ENCODE results near the gene DYSF. TPM values are rescaled to one million over a fixed set of nuclear protein-coding genes. Genes with fewer than 3 reads are reported as not detected.

DYSF gene
- total RNA-seq, 1 donor from 2014 or later = 37.7 TPM

DNA sequence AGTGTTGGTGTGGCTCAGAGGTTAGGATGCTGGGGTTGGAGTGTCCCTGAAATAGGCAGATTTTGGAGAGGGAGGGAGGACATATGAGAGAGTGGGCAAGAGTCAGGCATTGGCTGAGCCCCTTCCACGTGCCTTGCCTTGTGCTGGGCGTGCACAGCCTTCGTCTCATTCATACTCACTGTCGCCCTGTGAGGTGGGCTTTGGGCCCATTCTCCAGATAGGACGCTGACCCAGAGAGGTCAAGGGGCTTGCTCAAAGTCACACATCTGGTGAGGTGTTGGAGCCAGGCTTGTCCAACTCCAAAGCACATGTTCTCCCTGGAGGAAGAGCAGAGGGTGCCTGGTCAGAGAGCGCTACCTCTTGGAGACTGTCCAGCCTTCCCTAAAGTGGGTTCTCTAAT is 166.8 kb downstream of the DYSF start:
- H3K4me3 ChIP-seq = no peak overlapping the region
- DNase-seq = no peak
- H3K27ac ChIP-seq = no peak overlapping the region
- H3K4me1 ChIP-seq = peaks cover 10% of the 10 kb centered on the region
- H3K36me3 ChIP-seq = no peaks in the 10 kb centered on the region
- intact Hi-C loops (cut with DNase I) = no loop called here
- H3K27me3 ChIP-seq = no peaks in the 10 kb centered on the region
- no peaks in the 10 kb centered on the region for H3K9me3 ChIP-seq
- ATAC-seq = no peak
- TF ChIP-seq CTCF (IDR thresholded peaks at IDR 0.05) = no peak

DNA sequence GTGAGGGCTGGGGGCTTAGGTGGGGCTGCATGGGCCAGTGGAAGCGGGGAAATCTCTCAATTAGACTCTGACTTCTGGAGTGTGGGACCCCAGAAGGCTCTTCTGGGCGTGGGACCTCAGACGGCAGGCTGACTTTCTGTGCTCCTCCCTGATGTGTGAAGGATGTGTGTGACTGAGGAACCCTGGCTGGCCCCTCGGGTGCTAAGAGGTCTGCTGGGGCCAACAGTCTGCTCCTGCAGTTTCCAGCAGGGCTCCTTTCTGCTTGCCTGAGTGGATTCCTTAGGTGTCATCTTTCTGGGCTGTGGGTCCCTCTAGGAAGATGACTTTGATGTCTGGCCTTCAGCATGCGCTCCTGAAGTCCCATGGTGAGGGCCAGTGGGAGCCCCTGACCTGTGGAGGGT is 167.5 kb downstream of the DYSF start:
- DNase-seq = no peak
- ATAC-seq = no peak
- Histone ChIP-seq H3K4me1 (peaks cover 3% of the 10 kb centered on the region), H3K4me3 (no peak overlapping the region), H3K36me3 (no peaks in the 10 kb centered on the region), H3K27me3 (no peaks in the 10 kb centered on the region), H3K27ac (no peak overlapping the region), H3K9me3 (no peaks in the 10 kb centered on the region)
- TF ChIP-seq CTCF (IDR thresholded peaks at IDR 0.05) = no peak
- intact Hi-C loops (cut with DNase I) = no loop called here

- H3K27ac ChIP-seq = no peak overlapping the region
- intact Hi-C loops (cut with DNase I) = no loop called here
- ATAC-seq = no peak
Measured at GRCh38 chr2:71629273-71629672, 175.9 kb downstream of the DYSF start.

GRCh38 chr2:71629771-71630453 is 176.6 kb downstream of the DYSF start:
- intact Hi-C loops (cut with DNase I) = no loop called here
- no peaks in the 10 kb centered on the region for H3K27me3 ChIP-seq
- H3K4me3 ChIP-seq = no peak overlapping the region
- no peaks in the 10 kb centered on the region for H3K9me3 ChIP-seq
- DNase-seq (no peak), ATAC-seq (peak; percentile 22)
- TF ChIP-seq CTCF (IDR thresholded peaks at IDR 0.05) = no peak
- no peaks in the 10 kb centered on the region for H3K36me3 ChIP-seq
- peak overlapping the region; percentile 31 for H3K27ac ChIP-seq
- peaks cover 6% of the 10 kb centered on the region for H3K4me1 ChIP-seq

More at GRCh38 chr2:71629273-71629672, 175.9 kb downstream of the DYSF start:
- Histone ChIP-seq H3K36me3 (no peaks in the 10 kb centered on the region), H3K27me3 (no peaks in the 10 kb centered on the region), H3K4me1 (peaks cover 6% of the 10 kb centered on the region), H3K9me3 (no peaks in the 10 kb centered on the region), H3K4me3 (no peak overlapping the region)
- TF ChIP-seq CTCF (IDR thresholded peaks at IDR 0.05) = no peak
- DNase-seq = no peak

DNA sequence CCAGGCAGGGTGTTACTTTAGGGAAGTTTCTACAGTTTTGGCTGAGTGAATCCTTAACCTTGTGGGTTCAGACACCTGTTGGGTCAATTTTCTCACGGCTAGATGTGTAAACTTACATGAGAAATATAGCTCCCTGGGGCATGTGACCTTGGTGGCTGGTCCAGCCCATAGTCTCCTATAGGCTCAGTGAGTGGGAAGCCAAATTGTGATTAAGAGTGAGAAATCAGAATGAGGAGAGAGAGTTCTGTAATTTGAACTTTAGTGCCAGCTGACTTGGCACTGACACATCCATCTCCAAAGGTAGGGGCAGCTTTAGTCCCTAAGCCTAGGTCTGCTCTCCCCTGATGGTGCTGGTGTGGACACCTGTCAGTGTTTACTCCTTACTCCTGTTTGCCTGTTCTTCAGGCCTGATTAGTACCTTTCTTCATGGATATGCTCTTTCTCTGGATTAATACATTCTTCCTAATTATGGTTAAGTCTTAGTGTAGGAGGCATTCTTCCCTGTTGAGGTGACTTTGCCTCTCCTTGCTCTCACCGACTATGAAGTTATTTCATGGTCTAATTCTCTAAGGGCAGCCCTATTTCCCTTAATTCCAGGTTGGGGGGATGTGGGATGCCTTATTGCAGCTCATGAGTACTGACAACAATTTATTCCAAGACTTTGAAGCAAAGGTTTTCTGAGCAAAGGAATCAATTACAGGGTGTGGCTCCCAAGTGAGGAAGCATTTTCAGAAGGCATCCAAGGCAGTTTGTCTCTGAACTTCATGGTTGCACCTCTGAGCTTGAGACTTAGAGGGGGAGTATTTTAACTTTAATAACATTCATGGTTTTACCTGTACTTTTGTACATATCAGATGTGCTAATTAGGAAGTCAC is 177.3 kb downstream of the DYSF start:
- TF ChIP-seq CTCF (IDR thresholded peaks at IDR 0.05) = no peak
- H3K4me1 ChIP-seq = peaks cover 6% of the 10 kb centered on the region
- H3K27me3 ChIP-seq = no peaks in the 10 kb centered on the region
- DNase-seq (no peak), ATAC-seq (no peak)
- peak overlapping the region; percentile 31 for H3K27ac ChIP-seq
- intact Hi-C loops (cut with DNase I) = no loop called here
- no peak overlapping the region for H3K4me3 ChIP-seq
- no peaks in the 10 kb centered on the region for H3K9me3 ChIP-seq
- no peaks in the 10 kb centered on the region for H3K36me3 ChIP-seq
